ENCODE measurements around the gene MAPRE3.

The MAPRE3 gene

DNA sequence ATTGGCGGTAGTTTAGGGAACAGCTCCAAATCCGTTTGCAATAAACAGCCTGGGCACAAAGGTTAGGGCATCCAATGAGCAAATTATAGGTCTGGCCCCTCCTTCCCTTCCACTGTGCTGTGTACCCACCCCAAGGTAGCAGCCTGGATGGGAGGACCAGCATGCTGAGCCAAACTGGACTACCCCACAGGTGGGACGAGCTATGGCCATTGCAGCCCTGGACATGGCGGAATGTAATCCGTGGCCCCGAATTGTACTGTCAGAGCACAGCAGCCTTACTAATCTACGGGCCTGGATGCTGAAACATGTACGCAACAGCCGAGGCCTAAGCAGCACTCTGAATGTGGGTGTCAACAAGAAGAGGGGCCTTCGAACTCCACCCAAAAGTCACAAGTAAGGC lies 87.8 kb downstream of the MAPRE3 start:
- peaks cover 21% of the 10 kb centered on the region for H3K36me3 ChIP-seq (ENCODE audit: control insufficient read depth, insufficient read depth, low read length)
- TF ChIP-seq CTCF (IDR thresholded peaks at IDR 0.05; ENCODE audit: insufficient read depth, low read length, poor library complexity, severe bottlenecking): no peak
- no peak overlapping the region for H3K4me3 ChIP-seq (replicated peaks; ENCODE audit: low read depth, low read length)
- no peak for DNase-seq (ENCODE audit: extremely low read depth, insufficient read length)
- no peaks in the 10 kb centered on the region for H3K27me3 ChIP-seq (replicated peaks; ENCODE audit: control insufficient read depth, insufficient read depth, low read length)

DNA sequence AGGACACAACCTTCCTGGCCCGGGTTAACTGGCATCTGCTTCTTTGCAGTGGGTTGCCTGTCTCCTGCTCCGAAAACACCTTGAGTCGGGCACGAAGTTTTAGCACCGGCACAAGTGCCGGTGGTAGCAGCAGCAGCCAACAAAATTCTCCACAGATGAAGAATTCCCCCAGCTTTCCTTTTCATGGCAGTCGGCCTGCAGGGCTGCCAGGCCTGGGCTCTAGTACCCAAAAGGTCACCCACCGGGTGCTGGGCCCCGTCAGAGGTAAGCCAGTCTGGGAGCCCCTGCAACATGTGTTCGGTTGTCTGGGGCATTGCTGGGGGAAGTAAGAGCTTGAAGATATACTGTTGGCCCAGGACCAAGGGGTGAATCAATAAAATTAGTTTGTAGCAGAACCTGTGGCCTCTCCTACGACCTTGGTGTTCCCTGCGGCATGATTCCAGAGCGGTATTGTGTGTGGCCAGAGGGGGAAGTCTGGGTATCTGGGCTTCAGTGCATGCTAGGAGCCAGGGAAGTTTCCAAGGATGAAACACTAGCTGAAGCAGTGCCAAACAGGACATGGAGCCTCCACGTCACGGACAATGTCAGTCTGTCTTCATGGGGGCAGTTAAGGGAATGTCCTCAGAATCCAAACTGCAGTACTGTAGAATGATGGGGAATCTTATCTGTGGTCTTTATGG lies 88.8 kb downstream of the MAPRE3 start:
- Histone ChIP-seq H3K27me3 (replicated peaks; ENCODE audit: control insufficient read depth, insufficient read depth, low read length) (no peaks in the 10 kb centered on the region), H3K36me3 (ENCODE audit: control insufficient read depth, insufficient read depth, low read length) (peaks cover 18% of the 10 kb centered on the region), H3K4me3 (replicated peaks; ENCODE audit: low read depth, low read length) (no peak overlapping the region)
- TF ChIP-seq CTCF (IDR thresholded peaks at IDR 0.05; ENCODE audit: insufficient read depth, low read length, poor library complexity, severe bottlenecking): no peak
- DNase-seq (ENCODE audit: extremely low read depth, insufficient read length): no peak

- no peak for DNase-seq (ENCODE audit: extremely low read depth, insufficient read length)
- Histone ChIP-seq H3K4me3 (replicated peaks; ENCODE audit: low read depth, low read length) (no peak overlapping the region), H3K36me3 (ENCODE audit: control insufficient read depth, insufficient read depth, low read length) (peaks cover 15% of the 10 kb centered on the region), H3K27me3 (replicated peaks; ENCODE audit: control insufficient read depth, insufficient read depth, low read length) (no peaks in the 10 kb centered on the region)
- TF ChIP-seq CTCF (IDR thresholded peaks at IDR 0.05; ENCODE audit: insufficient read depth, low read length, poor library complexity, severe bottlenecking): no peak
Observed at GRCh38 chr2:27060323-27060722, 89.9 kb downstream of the MAPRE3 start.

DNA sequence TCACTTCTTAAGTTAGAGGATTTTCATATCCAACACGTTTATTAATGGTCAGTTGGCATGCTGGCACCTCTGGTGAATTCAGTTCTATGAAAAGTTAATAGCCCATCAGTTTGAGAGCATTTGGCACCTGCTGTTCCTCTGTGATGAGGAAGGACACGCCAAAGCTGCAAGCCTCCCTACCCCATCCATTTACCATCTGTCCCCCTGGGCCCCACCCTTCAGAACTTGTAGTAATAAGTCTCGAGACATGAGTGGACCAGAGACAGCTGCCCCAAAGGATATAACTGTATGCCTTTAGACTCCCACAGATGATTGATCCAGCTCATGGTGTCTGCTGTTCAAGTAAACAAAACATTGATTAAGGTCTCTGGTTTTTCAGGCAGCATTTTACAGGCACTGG lies 94.7 kb downstream of the MAPRE3 start:
- H3K36me3 ChIP-seq (ENCODE audit: control insufficient read depth, insufficient read depth, low read length): peaks cover 21% of the 10 kb centered on the region
- DNase-seq (ENCODE audit: extremely low read depth, insufficient read length): no peak
- H3K4me3 ChIP-seq (replicated peaks; ENCODE audit: low read depth, low read length): no peak overlapping the region
- no peak for TF ChIP-seq CTCF (IDR thresholded peaks at IDR 0.05; ENCODE audit: insufficient read depth, low read length, poor library complexity, severe bottlenecking)
- H3K27me3 ChIP-seq (replicated peaks; ENCODE audit: control insufficient read depth, insufficient read depth, low read length): no peaks in the 10 kb centered on the region

- peaks cover 21% of the 10 kb centered on the region for H3K36me3 ChIP-seq (ENCODE audit: control insufficient read depth, insufficient read depth, low read length)
- TF ChIP-seq CTCF (IDR thresholded peaks at IDR 0.05; ENCODE audit: insufficient read depth, low read length, poor library complexity, severe bottlenecking): no peak
Observed at GRCh38 chr2:27067385-27067784, 96.9 kb downstream of the MAPRE3 start.

GRCh38 chr2:27069436-27069835 lies 99.0 kb downstream of the MAPRE3 start:
- no peak for TF ChIP-seq CTCF (IDR thresholded peaks at IDR 0.05; ENCODE audit: insufficient read depth, low read length, poor library complexity, severe bottlenecking)
- Histone ChIP-seq H3K27me3 (replicated peaks; ENCODE audit: control insufficient read depth, insufficient read depth, low read length) (no peaks in the 10 kb centered on the region), H3K36me3 (ENCODE audit: control insufficient read depth, insufficient read depth, low read length) (peaks cover 21% of the 10 kb centered on the region), H3K4me3 (replicated peaks; ENCODE audit: low read depth, low read length) (no peak overlapping the region)
- no peak for DNase-seq (ENCODE audit: extremely low read depth, insufficient read length)

More at GRCh38 chr2:27067385-27067784, 96.9 kb downstream of the MAPRE3 start:
- Histone ChIP-seq H3K27me3 (replicated peaks; ENCODE audit: control insufficient read depth, insufficient read depth, low read length) (no peaks in the 10 kb centered on the region), H3K4me3 (replicated peaks; ENCODE audit: low read depth, low read length) (no peak overlapping the region)
- DNase-seq (ENCODE audit: extremely low read depth, insufficient read length): no peak
